ENCODE measurements around the gene BDKRB1.

Gene BDKRB1

DNA sequence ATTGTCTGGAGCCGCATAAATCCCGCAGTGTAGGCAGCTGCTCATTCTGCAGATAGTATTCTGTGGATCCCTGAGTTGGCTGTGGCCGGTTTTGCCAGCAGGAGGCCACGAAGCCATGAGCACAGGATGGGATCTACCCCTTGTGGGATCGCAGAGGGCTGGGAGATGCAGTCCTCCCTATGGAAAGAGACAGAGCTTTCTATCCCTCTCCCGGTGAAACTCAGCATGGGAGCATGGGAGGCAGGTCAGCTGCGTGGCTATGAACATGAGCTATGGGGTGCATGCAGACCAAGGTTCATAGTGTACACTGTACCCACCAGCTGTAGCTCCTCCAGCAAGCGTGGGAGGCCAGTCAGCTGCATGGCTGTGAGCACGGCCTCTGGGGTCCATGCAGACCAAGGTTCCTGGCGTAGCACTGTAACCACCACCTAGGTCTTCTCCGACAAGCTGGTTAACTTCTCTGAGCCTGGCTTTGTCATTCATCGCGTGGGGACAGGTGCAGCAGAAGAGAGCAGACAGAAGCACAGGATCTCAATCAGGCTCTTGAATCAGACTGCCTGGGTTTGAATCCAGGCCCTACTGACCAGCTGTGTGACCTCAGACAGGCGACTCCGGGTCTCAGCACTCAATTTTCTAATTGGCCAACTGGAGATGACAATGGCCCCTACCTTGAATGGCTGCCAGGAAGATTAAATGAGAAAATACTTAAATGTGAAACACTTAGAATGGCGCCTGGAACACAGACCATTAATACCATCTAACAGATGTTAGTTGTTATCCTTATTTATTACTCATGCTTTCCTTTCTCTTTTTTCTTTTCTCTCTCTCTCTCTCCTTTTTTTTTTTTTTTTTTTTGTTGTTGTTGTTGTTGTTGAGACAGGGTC, 6.0 kb downstream of the BDKRB1 start:
- no peak for DNase-seq (ENCODE audit: low spot score)

DNA sequence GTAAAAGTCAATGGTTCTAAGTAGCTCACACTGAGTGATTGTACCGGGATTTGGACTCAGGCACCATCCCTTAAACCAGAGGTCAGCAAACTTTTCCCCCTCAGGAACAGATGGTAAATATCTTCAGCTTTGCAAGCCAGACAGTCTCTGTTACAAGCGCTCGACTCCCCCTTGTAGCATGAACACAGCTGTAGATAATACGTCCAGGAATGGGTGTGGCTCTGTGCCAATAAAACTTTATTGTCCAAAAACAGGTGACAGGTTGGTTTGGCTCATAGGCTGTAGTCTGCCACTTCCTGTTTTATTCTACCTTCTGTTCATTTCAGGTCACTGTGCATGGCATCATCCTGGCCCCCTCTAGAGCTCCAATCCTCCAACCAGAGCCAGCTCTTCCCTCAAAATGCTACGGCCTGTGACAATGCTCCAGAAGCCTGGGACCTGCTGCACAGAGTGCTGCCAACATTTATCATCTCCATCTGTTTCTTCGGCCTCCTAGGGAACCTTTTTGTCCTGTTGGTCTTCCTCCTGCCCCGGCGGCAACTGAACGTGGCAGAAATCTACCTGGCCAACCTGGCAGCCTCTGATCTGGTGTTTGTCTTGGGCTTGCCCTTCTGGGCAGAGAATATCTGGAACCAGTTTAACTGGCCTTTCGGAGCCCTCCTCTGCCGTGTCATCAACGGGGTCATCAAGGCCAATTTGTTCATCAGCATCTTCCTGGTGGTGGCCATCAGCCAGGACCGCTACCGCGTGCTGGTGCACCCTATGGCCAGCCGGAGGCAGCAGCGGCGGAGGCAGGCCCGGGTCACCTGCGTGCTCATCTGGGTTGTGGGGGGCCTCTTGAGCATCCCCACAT, 7.6 kb downstream of the BDKRB1 start:
- DNase-seq (ENCODE audit: low spot score): peak; percentile 43

DNA sequence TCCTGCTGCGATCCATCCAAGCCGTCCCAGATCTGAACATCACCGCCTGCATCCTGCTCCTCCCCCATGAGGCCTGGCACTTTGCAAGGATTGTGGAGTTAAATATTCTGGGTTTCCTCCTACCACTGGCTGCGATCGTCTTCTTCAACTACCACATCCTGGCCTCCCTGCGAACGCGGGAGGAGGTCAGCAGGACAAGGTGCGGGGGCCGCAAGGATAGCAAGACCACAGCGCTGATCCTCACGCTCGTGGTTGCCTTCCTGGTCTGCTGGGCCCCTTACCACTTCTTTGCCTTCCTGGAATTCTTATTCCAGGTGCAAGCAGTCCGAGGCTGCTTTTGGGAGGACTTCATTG, 8.2 kb downstream of the BDKRB1 start:
- no peak for DNase-seq (ENCODE audit: low spot score)

DNA sequence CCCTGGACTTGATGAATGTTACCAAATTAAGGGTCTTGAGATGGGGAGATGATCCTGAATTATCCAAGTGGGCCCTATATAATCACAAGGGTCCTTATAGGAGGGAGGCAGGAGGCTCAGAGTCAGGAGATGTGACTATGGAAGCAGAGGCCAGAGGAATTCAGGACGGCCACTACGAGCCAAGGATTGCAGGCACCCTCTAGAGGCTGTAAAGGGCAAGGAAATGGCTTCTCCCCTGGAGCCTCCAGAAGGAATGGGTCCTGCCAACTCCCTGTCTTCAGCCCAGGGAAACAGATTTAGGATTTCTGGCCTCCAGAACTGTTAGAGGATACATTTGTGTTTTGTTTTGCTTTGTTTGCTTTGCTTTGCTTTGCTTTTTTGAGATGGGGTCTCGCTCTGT, 8.8 kb downstream of the BDKRB1 start:
- DNase-seq (ENCODE audit: low spot score): peak; percentile 55

DNA sequence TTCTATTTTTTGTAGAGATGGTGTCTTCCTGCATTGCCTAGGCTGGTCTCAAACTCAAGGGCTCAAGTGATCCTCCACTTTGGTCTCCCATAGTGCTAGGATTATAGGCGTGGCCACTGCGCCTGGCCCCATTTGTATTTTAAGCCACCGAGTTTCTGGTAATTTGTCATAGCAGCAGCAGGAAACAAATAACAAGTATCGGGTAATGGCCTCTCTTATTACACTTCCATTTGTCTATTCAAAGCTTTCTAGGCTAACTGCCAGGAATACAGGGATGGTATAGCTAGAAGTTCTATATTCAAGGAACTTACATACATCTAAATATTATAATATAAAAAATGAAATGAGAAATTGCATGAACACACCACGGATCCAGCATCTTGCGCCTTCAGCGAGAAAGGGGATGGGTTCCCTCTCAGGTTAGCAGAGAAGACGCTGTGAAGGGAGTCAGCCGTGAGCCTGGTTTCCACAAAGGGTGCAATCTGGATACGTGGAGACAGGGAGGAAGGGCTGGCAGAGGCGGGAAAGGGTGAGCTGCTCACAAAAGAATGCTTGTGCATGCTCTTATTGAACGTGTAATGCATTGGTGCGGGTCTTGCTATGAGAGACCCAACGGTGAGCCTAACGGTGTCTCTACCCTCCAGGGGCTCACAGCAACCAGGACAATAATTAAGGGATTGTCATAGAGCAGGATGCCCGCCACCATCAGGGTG, 9.5 kb downstream of the BDKRB1 start:
- DNase-seq (ENCODE audit: low spot score): no peak

DNA sequence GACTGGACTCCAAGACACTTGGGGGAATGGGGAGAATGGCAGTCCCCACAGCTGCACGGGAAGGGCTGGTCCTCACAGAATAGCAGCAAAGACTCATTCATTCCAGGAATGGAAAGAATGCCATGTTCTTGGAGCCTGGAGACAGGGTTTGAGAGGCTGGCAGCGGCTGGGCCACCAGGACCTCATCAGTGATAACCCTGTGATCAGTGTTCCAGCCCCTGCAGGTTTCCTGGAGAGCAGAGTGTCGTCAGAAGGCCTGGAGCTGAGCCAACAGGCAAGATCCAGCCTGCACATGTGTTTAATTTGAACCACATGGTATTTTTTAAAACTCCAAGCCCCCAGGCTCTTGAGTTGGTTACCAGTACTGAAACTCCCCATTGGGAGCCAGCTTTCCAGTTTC, 11.3 kb downstream of the BDKRB1 start:
- DNase-seq (ENCODE audit: low spot score): no peak

DNA sequence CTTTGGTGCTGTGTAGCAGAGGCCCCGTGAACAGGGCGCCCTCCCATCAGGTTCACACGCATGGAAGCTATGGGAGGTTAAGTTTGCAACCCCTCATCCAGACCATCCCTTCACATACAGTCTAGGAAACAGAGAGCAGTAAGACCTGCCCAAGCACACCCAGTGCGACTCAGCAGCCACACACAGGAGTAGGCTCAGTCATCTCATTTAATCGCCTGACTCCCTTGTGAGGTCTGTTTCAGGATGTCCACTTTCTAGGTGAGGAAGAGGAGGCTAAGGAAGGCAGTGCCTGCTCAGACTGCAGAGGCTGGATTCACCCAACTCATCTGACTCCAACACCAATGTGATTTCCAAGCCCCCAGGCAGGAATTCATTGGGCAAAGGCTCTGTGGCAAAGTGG, 11.9 kb downstream of the BDKRB1 start:
- no peak for DNase-seq (ENCODE audit: low spot score)

DNA sequence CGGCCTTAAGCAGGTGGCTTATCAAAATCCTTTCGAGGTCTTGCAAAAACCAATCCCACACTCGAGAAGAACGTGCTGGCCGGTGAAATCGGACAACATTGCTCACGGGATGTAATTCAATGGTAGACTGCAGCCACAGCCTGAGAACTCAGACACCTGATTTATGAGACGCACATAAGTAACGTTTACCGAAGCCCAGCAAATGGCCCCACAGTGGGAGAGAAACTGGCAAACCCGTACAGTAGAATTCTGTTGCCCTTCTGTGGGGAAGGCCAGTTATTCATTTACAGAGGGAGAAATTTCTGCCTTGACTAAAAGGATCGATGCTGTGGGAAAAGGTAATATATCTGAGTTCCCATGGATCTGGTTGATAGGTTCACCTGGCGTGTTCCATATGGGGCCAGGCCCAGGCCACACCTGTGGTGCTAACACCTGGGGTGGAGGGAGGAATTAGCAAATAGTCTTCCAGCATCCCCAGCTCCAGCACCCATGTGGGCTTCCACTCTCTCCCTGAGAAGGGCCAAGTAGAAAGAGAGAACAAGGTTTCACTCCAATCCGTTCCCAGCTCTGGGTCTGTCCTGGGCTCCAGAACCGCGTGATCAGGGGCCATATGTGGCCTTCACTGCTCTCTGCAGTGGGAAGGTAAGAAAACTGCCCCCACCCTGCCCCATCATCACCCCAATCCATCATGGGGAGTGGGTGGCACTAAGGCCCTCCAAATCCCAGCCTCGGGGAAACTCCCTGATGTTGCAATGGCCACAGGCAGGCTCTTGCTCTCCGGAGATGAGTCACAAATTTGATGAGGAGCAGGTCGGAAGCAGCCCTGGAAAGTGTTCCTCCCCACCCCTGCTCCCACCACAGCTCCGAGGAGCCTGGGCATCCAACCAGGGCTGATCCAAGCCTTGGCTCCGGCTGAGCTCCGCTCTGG, 12.7 kb downstream of the BDKRB1 start:
- DNase-seq (ENCODE audit: low spot score): no peak

DNA sequence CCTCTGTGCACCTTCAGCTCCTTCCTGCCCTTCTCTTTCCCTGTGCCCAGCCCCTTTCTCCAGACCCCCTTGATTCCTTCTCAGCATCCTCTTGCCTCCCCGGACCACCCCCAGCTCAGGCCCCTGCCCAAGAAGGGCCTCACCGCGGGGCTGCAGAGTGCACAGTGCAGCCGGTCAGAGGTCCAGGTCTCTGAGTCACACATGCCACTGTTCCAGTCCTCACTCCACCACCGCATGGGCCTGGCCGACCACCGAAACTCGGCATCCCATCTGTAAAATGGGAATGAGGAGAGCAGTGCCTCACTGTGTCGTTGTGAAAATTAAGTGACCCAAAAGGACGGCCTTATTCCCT, 13.3 kb downstream of the BDKRB1 start:
- DNase-seq (ENCODE audit: low spot score): no peak

DNA sequence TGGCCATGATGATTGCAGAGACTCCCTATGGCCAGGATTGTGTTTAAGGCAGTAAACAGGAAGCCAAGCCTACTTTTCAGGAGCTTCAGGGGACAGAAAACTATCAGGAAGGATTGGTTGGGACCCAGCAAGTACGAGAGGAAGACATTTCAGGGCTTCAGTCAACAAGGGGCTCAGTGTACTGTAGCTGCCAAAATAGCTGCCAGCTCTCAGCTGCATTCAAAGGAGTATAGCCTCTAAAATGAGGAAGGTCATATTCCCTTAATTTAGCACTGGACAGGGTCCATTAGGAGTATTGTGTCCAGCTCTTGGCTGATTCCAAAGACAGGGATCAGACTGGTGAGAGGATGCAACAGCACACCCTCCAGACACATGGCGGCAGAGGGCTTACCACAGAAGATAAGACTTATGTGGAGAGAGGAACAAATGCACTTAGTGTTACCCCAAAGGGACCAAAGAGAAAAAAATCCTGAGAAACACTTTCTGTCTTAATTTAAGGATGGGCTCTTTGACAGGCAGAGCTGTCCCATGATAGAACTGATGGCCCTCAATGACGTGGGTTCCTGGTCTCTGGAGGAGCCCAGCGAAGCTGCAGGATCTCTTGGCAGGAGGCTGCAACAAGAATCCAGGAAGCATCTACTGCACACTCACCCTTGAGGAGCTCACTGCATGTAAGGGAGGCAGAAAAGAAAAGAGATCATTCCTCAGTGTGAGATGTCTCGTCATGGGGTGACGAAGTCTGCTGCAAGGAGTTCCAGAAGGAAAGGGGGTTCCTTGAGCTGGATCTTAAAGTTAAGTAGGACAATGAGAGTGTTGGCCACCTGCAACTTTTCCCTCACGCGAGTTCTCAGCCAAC, 14.8 kb downstream of the BDKRB1 start:
- DNase-seq (ENCODE audit: low spot score): no peak

DNA sequence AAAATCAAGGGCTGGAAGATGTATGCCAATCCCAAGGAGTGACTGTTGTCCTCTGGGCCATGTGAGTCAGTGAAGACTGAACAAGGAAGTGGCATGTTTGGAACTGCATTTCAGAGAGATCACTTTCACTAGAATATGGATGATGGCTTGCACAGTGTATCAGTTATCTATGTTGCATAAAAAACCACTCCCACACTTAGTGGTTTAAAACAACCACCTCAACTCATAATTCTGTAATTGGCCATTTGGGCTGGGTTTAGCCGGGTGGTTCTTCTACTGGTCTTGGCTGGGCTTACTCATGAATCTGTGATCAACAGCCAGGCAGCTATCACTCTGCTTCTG, 15.4 kb downstream of the BDKRB1 start:
- DNase-seq (ENCODE audit: low spot score): no peak

DNA sequence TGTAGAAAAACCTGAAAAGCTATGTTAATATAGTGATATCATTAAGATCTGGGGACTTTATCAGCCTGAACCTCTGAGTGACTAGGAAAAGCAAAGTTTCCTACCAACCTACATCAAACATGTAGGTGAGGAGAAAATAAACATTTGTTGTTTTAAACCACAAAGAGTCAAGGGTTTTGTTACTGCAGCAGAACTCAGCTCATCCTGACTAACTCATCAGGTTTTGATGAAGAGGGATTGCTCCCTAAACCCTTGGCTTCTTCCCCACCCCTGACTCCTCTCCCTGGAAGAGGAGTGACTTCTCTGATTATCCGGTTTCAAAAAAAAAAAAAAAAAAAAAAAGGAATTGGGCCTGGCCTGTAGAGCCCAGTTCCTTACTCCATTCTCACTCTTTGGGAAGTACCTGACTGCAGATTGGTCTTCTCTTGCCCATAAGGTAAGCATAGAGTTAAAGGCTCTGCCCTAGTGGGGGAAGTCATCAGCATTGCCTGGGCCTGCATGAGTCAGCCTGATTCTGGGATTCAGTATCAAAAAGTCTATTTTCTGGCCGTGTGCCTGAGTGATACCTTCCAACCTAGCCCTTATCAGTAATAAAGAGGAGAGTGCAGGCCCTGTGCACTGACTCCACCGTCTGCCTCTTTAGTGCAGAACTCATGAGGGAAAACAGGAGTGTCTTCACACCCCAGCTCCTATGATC, 16.9 kb downstream of the BDKRB1 start:
- DNase-seq (ENCODE audit: low spot score): no peak

DNA sequence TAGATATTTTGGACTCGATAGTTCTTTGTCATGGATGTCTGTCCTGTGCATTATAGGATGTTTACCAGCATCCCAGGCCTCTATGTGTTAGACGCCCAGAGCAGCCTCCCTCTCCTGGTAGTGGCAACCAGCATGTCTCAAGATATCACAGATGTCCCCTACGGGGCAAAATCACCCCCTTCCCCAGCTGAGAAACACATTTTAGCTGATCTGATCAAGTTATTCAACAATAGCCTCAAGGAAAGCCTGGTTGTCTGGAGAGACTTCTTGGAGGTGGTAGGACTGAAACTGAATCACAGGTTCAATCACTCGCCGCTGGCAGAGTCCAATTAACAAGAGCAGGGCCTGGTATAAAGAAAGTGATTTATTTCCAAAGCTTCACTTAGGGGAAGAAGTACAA, 17.6 kb downstream of the BDKRB1 start:
- DNase-seq (ENCODE audit: low spot score): no peak

DNA sequence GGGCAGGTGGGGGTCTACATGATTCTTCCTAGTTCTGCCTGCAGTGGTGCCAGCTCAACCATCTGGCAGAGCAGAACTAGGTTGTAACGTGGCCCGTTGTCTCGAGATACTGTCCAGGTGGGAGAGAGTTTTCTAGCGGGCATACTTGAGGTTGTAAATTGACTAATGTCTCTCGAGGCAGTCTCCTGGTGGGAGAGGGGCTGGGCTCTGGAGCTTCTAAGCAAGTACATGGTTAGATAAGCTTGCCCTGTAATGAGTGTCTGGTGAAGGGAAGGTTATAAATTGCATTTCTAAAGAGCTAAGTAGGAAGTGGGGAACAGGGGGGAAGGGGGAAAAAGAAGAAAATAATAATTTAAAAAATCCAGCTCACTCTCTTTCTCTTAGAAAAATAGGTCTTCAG, 18.1 kb downstream of the BDKRB1 start:
- no peak for DNase-seq (ENCODE audit: low spot score)

DNA sequence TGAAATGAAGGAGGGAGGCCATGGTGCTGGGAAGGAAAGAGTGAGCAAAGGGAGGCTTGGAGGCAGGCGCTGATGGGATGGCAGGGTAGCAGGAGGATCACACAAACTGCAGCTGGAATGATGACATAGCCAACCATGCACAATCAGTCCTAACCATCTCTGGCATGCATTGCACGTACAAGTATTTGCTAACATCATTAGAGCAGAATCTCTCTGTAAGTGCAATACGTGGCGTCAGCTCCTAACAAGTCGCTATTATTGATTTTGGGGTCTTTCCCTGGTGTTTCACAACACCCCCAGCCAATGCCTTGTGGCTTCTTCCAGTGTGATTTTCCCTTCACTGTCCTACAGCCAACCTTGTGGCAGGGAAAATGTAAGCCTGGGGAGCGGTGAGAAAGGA, 18.5 kb downstream of the BDKRB1 start:
- DNase-seq (ENCODE audit: low spot score): no peak

DNA sequence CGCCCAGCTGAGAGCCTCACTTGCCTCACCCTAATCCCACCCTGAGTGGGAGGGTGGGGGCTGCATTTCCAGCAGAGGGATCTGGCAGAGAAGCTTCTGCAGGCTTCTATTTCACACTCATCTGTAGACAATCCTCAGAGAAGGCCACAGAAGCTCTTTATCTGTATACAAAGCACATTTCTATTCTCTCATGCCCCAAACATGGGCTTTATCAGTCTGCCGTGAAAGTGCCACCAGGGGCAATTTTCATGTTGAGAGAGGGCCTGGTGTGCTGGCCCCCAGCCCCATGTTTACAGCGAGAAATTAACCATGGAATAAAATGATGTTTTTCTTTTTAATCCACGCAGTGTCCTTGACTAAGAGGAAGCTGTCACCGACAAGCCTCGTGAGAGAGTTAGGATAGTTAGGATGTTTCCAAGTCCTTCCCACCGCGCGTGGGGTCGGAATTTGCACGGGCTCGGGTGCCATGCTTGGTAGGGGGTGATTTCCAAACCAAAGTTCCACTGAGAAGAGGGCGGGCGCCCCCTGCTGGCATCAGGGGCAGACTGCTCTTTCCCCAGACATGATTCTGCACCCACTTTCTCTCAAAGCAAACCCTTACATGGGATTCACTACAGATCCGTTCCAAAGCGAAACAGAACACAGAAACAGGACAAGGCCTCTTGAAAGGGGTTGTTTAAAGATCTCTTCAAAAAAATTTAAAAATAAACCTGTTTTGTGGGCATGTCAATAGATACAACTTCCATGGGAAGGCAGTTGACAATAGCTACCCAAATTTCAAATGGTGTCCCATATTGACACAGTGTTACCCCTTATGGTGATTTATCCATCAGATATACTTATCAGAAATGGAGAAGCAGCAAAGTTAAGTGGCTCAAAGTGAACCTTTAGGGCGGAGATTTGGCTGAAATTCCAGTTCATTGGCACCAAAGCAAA, 19.4 kb downstream of the BDKRB1 start:
- DNase-seq (ENCODE audit: low spot score): peak; percentile 84

DNA sequence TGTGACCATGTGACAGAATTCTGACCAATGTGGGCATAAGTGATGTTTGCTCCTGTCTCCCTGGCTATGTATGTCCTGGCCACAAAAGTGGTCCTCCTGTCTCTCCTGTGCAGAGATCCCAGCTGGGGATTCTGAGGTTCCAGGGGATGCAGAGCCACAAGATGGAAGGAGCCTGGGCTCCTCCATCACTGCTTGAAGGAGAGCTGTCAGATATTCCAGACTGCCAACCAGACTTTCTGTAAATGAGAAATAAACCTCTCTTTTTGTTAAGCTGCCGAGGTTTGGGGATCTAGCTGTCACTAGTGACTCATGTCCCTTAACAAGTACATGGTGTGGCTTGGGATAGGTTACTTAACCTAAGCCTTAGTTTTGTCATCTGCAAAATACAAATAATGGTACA, 21.9 kb downstream of the BDKRB1 start:
- DNase-seq (ENCODE audit: low spot score): no peak

DNA sequence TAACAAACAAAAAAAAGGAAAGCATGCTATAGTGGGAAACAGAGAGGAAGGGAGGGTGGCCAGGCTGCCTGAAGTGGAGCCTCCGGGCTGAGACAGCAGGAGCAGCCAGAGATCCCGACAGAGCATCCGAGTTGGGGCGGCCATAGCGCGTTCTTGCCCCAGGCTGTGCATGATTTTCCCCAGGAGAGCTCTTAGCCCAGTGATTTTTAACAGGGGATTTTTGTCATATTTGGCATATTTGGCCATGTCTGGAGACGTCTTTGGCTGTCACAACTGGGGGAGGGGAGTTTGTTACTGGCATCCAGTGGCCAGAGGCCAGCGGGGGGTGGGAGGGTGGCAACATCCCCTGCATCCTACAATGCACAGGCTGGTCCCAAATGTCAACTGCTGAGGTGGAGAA, 23.6 kb downstream of the BDKRB1 start:
- no peak for DNase-seq (ENCODE audit: low spot score)

DNA sequence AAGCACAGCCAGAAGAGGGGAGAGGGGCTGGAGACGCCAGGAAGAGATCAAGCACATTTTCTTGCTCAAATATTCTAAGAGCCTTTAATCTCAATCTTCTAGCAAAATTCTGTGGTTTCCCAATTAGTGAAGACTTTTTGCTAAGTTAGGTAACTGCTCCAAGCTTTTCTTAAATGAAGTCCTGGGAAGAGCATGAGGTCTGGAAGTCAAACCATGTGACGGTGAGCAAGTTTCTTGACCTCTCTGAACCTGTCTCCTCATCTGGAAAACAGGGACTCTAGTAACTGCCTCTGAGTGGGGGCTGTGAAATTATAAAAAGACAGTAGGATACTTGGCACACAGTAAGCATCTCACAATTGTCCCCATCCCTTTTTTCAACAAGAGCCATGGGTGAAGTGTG, 24.1 kb downstream of the BDKRB1 start:
- DNase-seq (ENCODE audit: low spot score): no peak

Data from iPS-NIHi11 (cell line).